AG10803 (cell line): ENCODE data around the gene RTN4RL1.

Experiments used
- DNase-seq: peaks from one replicate; pipeline ENCODE4 v3.0.0; 2010; ENCODE audit warnings: low read depth
- H3K4me3 ChIP-seq: 2 replicates; pipeline ENCODE4 v1.5.1; 2011; ENCODE audit warnings: mild to moderate bottlenecking, low read length, control low read depth
- TF ChIP-seq, protein P1 (sequence below): conservative IDR thresholded peaks from 2 replicates; pipeline ENCODE4 v1.5.1; 2011; ENCODE audit warnings: mild to moderate bottlenecking, low read length, control low read depth, inconsistent platforms

The RTN4RL1 gene

DNA sequence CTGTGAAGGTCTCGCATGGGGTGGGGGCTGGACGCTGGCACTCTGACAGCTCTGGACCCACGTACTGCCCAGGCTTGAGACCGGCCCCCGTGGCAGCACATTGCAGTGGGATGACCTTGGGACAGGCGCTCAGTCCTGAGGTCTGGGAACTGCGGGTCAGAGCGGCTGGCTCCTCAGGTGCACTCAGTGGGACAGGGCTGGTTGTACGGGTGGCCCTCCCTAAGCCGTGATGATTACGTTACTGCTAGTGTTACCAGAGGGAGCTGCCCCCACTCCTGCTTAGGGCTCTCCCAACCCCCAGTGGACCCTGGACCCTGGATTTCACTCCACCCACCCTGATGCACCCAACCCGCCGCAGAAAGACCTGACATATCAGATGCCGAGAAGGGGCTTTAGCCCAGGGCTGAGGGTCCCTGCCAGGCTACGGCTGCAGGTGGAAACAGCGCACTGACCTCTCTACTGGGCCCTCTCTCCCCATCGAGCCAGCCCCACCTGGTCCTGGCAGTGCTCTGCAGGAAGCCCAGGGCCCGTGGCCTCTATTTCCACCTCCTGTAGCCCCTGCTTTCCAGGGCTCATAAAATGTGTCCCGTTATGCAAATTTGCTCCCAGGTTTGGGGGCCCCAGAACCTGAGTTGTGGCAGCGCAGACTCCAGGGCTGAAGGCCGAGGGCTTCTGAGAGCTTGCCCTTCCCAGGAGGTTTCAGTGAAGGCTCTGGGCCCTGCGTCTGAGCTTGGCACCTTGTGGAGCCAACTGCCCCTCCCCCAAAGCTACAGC lies 77.2 kb downstream of the RTN4RL1 start:
- H3K4me3 ChIP-seq: no peak overlapping the region
- DNase-seq: no peak
- TF ChIP-seq, protein P1, sequence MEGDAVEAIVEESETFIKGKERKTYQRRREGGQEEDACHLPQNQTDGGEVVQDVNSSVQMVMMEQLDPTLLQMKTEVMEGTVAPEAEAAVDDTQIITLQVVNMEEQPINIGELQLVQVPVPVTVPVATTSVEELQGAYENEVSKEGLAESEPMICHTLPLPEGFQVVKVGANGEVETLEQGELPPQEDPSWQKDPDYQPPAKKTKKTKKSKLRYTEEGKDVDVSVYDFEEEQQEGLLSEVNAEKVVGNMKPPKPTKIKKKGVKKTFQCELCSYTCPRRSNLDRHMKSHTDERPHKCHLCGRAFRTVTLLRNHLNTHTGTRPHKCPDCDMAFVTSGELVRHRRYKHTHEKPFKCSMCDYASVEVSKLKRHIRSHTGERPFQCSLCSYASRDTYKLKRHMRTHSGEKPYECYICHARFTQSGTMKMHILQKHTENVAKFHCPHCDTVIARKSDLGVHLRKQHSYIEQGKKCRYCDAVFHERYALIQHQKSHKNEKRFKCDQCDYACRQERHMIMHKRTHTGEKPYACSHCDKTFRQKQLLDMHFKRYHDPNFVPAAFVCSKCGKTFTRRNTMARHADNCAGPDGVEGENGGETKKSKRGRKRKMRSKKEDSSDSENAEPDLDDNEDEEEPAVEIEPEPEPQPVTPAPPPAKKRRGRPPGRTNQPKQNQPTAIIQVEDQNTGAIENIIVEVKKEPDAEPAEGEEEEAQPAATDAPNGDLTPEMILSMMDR: no peak

DNA sequence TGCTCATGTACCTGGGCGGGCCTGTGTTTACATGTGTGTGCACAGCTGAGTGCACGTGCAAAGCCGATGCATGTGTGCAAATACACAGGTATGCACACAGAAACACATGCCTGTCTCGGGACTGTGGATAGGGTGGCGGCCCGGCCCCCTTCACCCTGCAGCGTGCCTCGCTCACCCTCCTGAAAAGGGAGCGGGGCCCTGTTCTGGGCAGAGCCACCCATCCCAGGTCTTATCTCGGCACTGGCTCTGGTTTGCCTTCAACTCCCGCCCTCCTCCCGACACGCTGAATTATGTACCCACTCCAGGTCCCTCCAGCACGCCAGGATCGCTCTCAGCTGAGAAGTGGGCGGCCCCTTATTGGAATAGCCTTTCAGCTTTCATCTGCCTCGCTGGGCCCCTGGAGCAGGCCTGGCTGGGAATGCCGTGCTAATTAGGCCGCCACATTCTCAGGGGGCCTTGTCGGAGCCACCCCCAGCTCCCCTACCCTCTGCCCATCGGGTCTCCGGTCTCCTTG lies 77.8 kb downstream of the RTN4RL1 start:
- no peak for DNase-seq
- TF ChIP-seq, protein P1: no peak
- no peak overlapping the region for H3K4me3 ChIP-seq

DNA sequence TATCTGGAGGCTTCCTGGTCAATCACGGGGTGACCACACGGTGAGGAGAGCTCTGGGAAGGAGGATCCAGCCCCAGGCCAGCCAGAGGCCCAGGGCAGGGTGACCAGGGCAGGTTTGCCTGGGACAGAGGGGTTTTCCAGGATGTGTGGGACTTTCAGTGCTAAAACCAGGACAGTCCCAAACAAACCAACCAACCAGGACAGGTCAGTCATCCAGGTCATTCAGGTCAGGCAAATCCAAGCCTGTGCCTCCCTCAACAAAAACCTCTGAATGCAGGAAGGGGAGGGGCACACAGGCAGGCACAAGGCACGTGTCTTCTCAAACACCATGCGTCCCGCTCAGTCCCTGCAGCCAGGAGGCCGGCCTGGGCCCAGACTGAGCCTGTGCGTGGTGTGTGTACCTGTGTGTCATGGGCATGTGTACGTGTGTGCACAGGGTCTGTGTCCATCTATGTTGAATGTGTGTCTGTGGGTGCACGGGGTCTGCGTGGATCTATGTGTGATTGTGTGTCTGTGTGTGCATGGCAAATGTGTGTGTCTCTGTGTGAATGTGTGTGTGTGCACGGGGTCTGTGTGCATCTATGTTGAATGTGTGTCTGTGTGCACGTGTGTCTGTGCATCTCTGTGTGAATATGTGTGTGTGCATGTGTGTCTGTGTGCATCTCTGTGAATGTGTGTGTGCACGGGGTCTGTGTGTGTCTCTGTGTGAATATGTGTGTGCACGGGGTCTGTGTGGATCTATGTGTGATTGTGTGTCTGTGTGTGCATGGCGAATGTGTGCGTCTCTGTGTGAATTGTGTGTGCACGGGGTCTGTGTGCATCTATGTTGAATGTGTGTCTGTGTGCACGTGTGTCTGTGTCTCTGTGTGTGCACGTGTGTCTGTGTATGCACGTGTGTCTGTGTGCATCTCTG lies 78.9 kb downstream of the RTN4RL1 start:
- H3K4me3 ChIP-seq: no peak overlapping the region
- TF ChIP-seq, protein P1: no peak
- DNase-seq: no peak

DNA sequence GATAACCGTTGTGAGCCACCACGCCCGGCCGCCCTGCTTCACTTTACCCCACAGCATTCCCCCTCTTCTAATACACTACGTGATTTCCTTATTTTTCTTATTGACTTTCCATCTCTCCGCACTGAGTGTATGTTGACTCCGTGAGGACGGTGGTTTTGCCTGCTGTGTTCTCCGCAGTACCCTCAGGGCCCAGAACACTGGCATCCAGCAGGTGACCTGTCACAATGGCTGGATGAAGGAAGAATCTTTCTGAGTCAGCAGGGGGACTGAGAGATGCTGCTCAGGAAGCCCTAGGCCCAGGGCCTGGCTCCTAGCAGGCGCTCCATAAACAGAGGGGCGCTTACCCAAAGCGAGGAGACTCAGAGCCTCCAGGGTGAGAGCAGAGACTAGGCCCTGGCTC lies 79.5 kb downstream of the RTN4RL1 start:
- no peak overlapping the region for H3K4me3 ChIP-seq
- no peak for DNase-seq
- TF ChIP-seq, protein P1: no peak

DNA sequence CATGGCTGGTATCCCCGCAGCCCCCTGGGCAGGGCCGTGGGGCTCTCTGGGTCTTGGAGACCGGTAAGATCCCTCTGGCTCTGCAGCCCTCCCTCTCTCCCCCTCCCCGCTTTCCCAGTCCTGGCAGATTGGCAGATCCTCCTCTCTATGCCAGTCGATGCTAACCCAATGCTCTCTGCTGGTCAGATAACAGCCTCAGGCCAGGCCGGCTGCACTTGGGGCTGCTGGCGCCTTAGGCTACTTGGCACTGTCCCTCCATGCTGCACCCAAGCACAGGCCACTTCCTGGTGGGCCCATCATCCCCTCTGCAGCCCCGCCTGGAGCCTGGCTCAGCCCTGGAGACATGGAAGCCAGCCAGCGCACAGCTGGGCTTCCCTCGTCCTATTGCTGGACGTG lies 81.7 kb downstream of the RTN4RL1 start:
- DNase-seq: no peak
- H3K4me3 ChIP-seq: no peak overlapping the region
- TF ChIP-seq, protein P1: no peak

DNA sequence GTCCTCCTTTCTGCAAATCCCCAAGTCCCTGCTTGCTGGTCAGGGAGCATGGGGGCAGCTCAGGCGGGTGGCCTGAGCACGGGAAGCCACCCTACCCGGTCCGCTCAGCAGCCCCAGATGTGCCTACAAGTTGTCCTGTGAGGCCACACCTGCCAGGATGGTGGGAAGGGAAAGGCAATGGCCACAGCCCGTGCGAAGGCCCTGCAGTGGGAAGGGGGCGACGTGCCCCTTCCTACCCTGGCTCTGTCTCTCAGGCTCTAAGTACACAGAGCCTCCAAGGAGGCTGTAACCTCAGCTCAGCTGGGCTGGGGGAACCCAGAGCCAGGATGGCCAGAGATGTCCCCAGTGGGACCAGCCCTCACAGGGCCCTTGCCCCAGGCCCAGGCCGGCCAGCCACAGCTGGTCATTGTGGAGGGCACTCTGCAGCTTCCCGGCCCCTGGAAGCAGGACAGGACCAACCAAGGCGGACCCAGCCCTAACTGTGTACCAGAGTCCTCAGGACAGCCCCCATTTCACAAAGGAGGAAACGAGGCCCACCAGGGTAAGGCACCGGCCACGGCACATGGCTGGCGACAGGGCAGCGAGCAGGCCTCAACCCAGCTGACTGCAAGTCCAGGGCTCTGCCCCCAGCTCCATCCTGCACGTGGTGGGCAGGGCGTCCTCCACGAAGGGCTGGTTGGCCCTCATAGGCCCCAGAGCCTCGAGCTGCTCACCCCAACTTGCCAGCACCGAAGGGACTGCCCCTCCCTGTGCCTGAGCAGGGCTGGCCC lies 82.3 kb downstream of the RTN4RL1 start:
- H3K4me3 ChIP-seq: no peak overlapping the region
- TF ChIP-seq, protein P1: no peak
- no peak for DNase-seq
